NOMO-1 treated with dmso at 0.1 percent for 144 hours (cell line): ENCODE measurements around the gene ITFG1.
A peak's percentile ranks its signal among the peaks of the same experiment; 100 is the strongest.
"Not testable (repeated sequence)": the region's sequence is repeated elsewhere in the genome, so short reads cannot be mapped to it uniquely, and the experiment has no call there.

Experiments used
- DNase-seq: peaks from one replicate; lab custom pipeline; 2025; ENCODE audit not compliant: unreplicated experiment; lab: John Stamatoyannopoulos, UW

The ITFG1 gene

GRCh38 chr16:47342055-47342454, 118.8 kb downstream of the ITFG1 start:
- DNase-seq: no peak

GRCh38 chr16:47330562-47330961, 130.3 kb downstream of the ITFG1 start:
- not testable (repeated sequence) for DNase-seq

DNA sequence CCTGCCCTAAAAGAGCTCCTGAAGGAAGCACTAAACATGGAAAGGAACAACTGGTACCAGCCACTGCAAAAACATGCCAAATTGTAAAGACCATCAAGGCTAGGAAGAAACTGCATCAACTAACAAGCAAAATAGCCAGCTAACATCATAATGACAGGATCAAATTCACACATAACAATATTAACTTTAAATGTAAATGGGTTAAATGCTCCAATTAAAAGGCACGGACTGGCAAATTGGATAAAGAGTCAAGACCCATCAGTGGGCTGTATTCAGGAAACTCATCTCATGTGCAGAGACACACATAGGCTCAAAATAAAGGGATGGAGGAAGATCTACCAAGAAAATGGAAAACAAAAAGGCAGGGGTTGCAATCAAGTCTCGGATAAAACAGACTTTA, 136.6 kb downstream of the ITFG1 start:
- DNase-seq: not testable (repeated sequence)

DNA sequence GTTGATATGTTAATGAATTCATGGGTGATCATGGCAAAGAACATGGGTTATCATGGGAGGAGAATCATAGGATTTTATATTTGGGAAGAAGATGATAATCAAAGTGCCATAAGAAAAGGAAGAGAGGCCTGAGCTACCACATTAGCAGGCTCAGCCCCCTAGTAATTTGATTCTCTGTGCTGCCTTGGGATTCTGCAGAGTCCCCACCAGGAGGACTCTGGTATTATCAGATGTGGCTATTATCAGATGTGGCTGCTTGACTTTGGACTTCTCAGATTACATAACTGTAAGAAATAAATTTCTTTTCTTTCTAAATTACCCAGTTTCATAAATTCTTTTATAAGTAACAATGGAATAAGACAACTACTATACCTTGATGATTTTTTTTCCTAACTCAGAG, 137.6 kb downstream of the ITFG1 start:
- no peak for DNase-seq

DNA sequence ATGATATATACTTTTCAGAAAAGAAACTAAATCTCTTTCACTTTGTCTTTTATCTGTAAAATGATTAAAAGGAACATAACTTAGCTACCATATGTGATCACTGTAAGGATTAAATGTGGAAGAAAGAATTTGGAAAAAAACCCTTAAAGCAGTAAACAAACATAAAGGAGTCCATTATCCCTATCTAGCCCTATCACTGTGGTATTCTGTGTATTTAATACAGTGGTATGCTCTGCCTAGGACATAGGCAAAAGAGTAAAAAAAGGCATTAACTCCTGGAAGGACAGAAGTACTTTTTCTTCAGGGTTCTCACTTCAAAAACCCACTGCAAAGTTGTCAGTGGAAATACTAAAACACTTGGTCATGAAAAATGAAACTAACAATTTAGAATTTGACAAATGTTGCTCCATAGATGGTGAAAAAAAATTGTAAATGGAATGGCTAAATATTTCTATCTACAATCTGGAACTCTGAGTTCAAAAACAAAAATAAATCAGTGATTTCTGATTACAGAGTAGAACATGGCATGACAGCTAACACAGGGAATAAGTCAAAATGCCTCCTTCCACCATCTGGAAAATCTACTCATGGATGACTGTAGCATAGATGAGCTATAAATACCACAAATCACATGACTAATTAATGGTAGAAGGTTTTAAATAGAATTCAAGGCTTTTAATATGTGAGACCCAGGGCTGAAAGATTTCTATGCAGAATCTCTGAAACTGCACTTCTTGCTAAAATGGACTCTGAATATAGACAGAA, 140.1 kb downstream of the ITFG1 start:
- no peak for DNase-seq

DNA sequence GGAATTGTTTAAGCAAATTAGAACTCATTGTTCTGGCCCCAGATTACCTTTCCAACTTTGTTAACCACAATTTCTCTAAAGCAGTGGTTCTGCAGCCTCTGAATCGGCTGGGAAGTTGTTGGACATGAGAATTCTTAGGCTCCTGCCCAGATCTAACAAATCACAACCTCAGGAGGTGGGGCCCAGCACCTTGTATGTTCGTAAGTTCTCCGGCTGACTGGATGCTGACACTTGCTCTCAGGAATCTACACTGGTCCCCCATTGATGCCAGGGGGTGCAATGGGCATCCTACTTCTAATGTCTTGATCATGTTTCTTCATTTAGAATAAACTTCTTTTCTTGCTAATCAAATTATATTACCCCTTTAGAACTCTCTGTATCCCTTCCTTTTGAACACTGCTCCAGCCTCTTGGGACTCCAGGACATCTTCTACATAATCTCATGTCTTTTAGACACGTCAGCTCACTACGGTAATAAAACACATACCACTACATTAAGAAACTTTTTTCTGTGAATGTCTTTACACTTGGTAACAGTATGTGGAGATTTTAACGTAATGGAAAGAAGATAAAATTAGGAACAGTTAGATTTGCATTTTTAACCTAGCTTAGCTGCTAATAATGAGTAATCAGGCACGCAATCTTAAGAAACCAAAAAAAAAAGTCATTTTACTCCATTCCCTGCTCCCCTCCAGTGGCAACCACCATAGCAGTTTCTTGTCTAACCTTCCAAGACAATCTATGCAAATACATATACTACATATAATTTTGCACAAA, 143.2 kb downstream of the ITFG1 start:
- no peak for DNase-seq

GRCh38 chr16:47316442-47317015, 144.3 kb downstream of the ITFG1 start:
- no peak for DNase-seq

- DNase-seq: no peak
Measured at GRCh38 chr16:47311738-47312505, 148.9 kb downstream of the ITFG1 start.

- no peak for DNase-seq
Measured at GRCh38 chr16:47310792-47311211, 150.1 kb downstream of the ITFG1 start.

DNA sequence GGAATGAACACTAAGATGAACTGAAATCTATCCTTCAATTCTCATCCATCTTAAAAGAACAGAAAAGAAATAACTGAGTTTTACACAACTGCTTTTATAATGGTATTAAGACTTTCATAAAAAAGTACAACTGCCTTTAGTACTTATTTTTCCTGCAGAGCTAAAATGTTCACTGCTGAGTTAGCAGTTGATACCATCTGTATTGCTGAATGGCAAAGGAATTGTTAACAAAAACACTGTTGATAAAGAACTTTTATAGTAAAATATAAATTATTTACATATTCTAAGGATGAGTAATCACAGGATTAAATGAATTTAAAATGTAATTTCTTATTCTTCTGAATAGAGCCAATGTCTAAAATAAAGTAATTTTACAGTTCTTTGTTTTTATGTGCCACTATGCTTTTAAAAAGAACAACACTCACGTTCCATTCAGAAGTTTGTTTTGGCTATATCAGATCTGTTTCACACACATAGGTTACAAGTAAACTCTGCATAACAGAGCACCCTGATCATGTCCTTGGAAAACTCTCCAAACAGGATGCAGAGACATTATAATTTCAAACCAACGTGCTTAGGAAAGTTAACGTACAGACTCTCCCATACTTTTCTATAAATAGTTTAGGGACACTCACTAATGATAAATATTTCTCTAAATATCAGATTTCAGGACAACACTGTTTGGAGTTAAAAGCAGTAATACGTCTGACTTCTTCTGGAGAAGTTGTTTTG, 151.1 kb downstream of the ITFG1 start:
- DNase-seq: no peak

DNA sequence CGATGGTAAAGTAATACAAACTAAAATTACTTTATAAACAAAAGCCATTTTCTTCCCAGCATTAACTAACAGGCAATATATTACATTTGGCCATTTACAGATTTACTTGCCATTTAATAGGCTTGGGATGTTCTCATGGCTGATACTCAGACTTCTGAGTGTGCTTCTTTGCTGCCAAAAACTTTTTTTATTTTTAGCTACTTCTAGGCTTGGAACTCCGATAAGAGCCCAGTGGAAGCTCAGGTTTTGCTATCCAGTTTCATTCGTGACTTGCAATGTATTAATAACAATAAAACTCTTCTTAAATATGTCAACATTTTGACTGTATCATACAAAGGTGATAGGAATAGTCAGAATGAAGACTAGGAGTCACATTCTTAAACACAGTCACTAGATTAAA, 152.3 kb downstream of the ITFG1 start:
- DNase-seq: no peak

DNA sequence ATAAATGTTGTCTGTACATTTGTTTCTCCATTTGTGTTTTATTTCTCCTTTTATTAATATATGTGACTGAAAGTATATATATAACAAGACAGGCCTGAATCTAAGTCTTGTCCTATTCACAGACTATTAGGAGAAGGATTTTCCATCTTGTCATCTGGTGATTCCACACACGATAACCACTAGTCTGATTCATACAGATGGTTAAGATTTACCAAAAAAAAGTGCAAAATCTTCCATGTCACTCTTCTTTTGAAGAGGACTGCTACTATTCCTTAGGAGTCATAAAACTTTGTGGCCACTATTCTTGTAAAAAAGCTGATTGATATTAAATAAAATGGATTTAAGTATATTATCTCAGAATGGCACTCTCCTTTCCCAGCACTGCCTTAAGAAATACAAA, 156.3 kb downstream of the ITFG1 start:
- no peak for DNase-seq

DNA sequence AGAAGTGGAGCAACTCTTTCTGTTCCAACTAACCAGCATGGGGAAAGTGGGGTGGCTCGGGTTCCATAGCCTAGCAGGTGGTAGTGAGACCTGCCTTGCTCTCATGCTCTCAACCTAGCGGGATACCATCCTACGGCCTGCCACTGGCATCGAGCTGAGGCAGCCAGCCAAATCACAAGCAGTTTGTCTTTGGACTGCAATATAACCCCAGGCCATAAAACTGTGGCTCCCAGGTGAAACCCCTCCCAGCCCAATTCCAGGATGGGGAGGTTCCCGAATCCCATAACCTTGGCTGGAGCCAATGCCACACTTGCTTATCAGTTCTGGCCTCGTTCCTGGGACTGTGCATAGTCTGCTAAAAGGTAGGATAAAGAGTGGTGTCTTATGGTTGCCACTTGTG, 161.3 kb downstream of the ITFG1 start:
- DNase-seq: no peak

- DNase-seq: no peak
Measured at GRCh38 chr16:47284999-47285398, 175.9 kb downstream of the ITFG1 start.

GRCh38 chr16:47278306-47278970, 182.4 kb downstream of the ITFG1 start:
- DNase-seq: no peak

DNA sequence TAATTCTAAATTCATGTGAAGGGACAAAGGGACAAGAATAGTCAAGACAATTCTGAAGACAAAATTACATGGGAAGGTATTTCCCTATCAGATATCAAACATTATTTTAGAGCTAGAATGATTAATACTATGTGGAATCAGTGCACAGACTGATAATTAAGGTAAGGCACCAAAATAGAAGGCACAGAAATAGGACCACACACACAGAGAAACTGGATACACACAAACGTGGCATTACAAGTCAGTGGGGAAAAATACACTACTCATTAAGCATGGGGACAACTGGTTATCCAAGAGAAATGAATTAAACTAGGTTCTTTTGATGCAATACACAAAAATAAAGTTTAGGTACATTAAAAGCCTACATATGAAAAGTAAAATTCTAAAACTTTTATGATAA, 184.3 kb downstream of the ITFG1 start:
- DNase-seq: no peak

GRCh38 chr16:47262938-47263337, 197.9 kb downstream of the ITFG1 start:
- no peak for DNase-seq

DNA sequence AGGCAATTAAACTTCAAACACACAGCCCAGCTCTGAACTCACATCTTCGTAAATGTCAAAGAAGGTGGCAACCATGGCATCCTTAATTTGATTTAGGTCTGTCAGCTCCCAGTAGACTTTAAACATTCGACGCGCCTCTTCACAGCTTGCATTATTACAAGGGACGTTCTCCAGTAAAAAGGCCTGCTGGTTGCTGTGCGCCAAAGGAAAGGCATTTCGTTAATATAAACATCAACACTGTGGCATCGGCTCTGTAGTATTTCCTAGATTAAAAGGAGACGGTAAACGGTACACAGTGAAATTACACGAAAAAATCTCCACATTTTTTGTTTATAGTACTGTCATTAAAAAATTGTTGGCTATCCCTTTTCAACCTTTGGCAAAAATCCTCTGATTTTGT, 200.4 kb downstream of the ITFG1 start:
- DNase-seq: no peak

GRCh38 chr16:47258874-47259461, 201.9 kb downstream of the ITFG1 start:
- DNase-seq: peak; percentile 2

DNA sequence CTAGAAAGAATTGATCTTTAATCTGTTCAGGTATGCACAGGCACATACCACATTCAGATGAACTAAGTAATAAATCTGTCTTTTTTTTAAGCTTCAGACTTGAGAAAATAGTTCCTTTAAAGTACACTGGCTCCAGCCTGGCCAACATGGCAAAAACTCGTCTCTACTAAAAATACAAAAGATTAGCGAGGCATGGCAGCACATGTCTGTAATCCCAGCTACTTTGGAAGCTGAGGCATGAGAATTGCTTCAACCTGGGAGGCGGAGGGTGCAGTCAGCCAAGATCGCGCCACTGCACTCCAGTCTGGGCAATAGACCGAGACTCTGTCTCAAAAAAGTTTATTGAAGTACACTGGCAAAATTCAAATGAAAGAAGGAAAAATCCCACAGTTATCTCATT, 206.1 kb downstream of the ITFG1 start:
- DNase-seq: no peak
